ENCODE results near the gene SEMA6A.

Gene SEMA6A

GRCh38 chr5:116436674-116437350 is 137.8 kb downstream of the SEMA6A start:
- DNase-seq, result no peak

- DNase-seq, result no peak
Observed at GRCh38 chr5:116428966-116429365, 145.7 kb downstream of the SEMA6A start.

DNA sequence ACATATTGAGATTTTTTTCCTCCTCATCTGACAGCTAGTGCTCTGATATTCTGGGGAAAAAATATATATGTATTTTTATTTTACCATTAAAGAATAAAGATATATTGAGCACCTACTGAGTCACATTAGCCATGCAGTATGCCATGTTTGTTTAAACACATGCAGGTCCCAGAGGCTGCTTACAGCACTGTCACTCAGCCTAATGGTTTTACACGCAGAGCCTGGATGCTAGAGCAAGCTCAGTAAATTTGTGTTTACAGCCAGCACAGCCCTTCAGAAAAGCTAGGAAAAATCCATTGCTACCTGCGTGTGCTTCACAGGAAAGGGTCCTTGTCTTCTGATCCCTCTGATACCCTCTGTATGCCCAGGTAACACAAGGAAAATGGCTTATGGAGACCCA is 146.2 kb downstream of the SEMA6A start:
- no peak for DNase-seq

- no peak for DNase-seq
Observed at GRCh38 chr5:116424951-116425350, 149.7 kb downstream of the SEMA6A start.

DNA sequence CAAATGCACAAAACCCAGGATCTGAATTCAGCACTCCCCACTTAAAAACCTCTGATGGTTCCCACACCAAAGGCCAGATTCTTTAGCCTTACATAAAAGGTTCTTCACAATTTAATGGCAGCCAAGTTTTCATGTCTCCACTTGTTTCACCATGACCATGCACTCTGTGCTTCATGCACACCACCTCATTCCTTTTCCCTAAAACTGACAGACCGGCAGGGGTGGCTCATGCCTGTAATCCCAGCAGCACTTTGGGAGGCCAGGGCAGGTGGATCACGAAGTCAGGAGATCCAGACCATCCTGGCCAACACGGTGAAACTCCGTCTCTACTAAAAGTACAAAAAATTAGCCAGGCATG is 150.4 kb downstream of the SEMA6A start:
- DNase-seq, result no peak

DNA sequence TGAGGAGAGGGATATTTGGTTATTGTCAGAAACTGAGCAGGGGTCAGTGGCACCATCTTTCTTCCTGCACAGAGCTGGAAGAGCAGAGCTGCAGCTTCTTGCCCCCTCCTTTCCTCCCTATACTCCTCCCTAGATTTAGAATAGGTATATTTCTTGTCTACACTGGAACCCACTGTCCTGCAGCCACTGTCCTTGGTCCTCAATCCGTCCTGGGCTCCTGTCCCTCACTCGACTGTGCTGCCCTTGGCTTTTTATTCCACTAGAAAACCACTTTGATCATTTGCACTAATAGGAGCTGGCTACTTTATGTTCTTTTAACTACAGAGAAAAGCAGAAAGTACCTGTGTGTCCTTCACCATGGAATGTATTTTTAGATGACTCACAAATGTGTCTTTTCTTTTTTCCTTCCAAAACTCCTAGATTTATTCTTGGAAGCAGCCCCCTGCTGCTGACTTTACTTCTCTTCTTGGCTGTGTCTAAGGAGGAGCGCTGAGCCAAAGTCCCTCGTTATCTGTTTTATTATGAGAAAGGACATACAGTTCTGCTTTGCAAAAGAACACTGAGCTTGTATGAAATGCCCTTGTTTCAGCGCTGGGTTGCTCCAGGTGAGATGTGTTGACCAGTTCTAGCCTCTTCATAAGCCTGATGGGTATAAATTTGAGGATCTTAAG is 150.9 kb downstream of the SEMA6A start:
- DNase-seq, result no peak

- DNase-seq, result no peak
Observed at GRCh38 chr5:116423141-116423540, 151.5 kb downstream of the SEMA6A start.

DNA sequence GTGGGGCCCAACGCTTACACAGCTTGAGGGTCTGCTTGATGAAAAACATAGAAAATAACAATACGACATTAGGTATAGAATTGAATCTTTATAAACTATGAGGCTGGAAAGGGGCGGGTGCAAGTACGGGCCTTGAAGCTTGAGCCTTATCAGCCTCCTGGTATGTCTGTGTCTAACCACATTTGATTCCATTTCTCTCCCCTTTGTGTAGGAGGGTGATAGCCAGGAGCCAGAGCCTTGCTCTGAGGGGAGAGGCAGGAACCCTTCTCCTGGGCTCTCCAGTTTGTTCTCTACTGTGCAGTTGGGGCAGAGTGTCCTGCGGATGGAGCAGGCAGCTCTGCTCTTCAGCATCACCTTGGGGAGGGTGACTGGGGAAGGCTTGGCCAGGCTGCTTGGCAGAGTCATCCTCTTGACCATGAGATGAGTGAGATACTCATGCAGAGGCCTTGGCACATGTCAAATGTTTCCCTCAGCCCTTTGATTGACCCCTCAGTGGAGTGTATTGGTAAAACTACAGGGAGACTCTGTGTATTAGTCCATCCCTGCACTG is 153.5 kb downstream of the SEMA6A start:
- no peak for DNase-seq

DNA sequence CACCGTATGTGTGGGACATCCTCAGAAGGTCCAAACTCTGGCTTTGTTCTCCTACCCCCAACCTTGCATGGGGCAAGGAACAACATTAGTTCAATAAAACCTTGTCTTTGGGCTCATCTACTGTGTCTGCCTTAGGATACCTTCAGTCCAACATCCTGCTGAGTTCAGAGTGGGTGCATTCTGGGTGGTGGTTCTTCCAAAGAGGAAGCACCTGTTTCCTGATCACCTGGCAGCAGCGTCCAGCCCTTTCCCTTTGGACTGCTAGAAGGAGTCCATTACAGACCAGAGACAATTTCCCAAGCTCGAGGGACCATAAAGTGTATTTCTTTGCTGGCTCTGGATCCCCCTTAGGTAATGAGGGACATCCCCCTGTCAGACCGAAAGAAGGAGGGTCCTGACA is 154.1 kb downstream of the SEMA6A start:
- DNase-seq, result no peak

DNA sequence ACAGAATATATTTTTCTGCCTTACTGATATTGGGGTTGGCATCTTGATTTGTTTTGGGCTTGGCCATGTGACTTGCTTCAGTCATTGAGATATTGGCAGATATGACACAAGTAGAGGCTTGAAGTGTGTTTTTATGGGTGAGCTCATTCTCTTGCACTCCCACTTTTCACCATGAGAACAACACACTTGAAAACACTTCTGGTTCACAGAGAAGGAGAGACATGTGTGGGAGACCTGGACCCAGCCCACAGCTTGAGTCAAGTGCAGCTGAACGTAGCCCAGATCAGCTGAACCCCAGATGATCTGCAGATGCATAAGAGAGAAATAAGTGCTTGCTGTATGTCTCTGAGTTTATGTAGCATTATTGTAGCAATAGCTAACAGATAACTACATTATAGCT is 155.4 kb downstream of the SEMA6A start:
- no peak for DNase-seq

DNA sequence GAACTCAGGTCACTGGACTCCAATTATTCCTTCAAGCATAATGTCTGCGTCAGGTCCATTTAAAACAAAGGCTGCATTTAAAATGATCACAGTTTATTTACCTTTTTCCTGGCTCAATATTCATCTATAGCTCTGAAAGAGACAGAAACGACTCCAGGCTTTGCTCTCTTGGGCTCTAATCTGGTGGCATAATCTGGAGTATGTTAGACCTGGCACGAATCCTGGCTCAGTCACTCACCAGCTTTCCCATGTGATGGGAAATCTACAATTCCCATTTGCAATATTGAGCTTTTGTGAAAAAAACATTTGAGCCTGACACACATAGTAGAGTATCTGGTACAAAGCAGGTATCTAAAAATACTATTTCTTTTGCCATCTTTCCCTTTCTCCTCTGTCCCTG is 155.8 kb downstream of the SEMA6A start:
- no peak for DNase-seq

DNA sequence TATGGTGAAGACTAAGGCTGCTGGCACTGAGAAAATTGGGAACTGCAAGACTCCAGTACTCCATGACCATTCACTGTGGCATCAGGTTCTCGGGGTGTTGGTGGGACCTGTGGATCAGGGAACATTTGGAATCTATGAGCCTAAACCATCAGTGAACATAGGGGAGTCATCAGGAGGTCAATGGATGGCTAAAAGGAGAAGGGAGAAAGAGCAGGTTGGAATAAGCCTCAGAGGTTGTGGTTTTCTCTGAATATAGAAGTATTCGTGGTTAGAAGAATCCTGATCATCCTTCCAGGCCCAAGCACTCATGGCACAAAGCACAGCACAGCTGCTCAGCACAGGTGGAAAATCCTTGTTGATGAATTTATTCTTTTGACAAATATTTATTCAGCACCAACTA is 156.6 kb downstream of the SEMA6A start:
- DNase-seq, result no peak

- DNase-seq, result no peak
Observed at GRCh38 chr5:116415989-116416388, 158.6 kb downstream of the SEMA6A start.

GRCh38 chr5:116415182-116415581 is 159.4 kb downstream of the SEMA6A start:
- no peak for DNase-seq

DNA sequence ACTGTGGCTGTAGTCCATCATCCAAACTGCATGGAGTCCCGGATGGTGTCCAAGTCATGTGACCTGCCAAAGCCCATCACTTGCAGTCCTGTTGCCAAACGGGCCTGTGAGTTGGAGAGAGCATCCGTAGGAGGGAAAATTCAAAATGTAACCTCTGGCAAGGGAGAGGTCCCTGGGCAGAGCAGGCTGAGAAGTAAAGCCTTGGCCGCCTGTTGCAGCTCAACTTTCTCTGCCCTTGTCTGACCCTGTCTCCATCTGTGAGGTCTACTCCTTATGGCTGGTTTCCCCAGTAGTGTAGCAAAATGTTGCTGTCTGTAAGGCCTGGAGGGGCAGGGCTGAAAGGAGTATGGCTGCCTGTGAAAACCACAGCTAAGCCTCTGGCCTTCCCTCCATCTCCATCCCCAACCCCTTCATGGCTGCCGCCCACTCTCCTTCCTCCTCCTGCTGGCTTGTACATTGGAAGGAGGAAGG is 163.5 kb downstream of the SEMA6A start:
- DNase-seq, result no peak

DNA sequence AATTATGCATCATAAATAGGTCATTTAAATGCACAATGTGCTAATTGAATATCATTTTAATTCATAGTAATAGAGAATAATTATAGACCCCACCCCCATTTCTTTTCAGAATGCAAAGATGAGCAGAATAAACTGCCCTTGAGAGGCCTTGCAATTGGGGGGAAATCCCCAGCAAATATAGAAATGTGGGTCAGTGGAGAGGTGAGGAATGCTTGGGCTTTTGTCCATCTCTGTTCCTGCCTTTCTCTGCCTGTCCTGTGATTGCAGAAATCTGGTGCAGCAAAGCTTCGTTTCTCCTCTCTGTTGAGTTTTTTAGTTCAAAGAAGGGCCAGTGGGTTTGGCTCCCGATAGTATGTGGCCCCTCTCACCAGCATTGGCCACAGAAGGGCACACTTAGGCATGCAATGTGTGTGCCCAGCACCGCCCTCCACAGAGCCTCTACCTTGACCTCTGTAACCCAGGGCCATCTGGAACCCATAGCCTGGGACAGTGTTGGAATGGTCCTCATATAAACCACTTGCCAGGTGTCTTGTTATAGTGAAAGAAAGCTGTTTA is 164.2 kb downstream of the SEMA6A start:
- no peak for DNase-seq

GRCh38 chr5:116409591-116410296 is 164.9 kb downstream of the SEMA6A start:
- DNase-seq, result no peak

- no peak for DNase-seq
Observed at GRCh38 chr5:116406306-116407041, 168.1 kb downstream of the SEMA6A start.

DNA sequence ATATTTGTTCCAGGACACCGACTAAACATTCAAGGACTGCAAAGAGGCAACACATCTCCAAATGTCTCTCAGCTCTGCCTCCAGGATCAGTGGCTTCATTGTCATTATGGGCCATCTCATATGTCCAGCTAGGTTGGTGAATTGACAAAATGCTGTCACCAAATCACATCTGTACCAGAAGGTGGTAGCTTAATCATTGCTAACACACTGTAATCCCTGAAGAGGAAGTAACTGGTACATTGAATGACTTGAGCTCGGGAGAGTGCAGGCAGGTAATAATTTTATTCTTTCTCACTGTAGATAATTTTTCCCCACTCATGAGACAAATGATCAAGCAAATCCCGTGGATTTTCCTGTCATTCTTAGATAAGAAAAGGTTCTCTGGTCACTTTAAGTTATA is 169.8 kb downstream of the SEMA6A start:
- DNase-seq, result no peak

DNA sequence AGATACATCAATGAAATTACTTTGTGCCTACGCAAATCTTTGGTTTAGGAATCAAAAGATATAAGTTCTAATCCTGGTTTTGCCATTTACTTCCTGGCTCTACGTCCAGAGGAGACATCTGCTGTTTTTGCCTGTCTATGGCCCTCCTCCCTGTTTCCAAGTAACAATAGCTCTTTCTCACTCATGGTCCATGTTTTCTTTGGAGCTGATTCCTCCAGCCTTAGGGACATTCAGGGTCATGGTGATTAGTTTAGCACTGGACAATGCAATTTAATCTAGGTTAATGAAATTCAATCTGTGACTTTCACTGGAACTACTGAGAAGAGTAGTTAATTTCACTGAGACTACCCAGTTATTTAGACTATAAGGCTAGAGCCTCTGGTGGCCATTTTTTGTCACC is 170.6 kb downstream of the SEMA6A start:
- no peak for DNase-seq

DNA sequence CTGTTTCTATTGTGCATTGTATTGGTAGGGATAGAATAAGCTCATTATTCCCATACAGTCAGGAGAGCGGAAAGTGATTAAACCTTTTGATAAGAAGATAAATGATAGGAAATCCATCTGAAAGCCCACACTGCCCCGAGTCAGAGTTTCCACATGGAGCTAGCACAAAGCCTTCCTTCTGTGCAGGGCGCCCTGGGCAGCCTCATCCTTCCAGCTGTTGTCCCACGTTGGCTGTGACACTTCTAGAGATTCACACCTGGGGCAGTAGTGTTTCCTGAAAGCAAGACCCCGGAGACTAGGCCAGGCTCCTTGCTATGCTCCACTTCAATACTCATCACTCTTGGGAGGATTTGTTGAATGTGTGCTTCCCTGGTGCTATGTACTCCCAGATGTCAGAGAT is 172.4 kb downstream of the SEMA6A start:
- no peak for DNase-seq

DNA sequence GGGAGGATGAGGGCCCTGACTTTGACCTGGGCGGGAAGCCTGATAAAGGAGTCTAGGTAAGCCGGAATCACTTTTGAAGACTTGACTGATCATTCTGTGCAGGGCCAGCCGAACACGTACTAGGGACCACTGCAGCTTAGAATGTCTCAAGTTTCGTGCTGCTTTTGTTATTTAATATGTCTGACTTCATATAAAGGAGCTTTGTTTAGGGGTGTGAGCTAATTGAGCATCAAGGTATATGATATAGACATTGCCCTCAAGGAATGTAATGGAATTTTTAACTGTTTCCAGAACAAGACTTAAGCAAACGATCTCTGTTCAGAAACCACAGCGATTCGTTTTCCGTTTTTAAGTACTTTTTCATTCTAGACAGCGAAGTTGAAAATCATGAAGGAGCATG is 173.0 kb downstream of the SEMA6A start:
- no peak for DNase-seq
